IMR-90 (cell line): ENCODE measurements around the gene HDGFL1. TPM values are rescaled to one million over a fixed set of nuclear protein-coding genes. Genes with fewer than 3 reads are reported as not detected.

Experiments
- ATAC-seq: fragments of 200-7000 bp; cut with Tn5 transposase; 2 replicates; pipeline ENCODE4 v1.9.1; 2020; ENCODE audit warnings: low read depth, mild to moderate bottlenecking, moderate library complexity
- BruUV-seq: library from RNA; stranded (reverse); fragments of 400-500 nt; replicated peaks from 2 replicates; lab custom pipeline; 2021; lab: Mats Ljungman, UMichigan
- CTCF ChIA-PET: fragments of 300-600 bp; formaldehyde crosslinking; extraction: SDS; loops from one replicate; lab custom pipeline; 2021; ENCODE audit warnings: antibody characterized with exemption; lab: Yijun Ruan, JAX
- POLR2A ChIA-PET: fragments of 300-600 bp; sonication (Branson Sonifier 250); formaldehyde crosslinking; loops from one replicate; lab custom pipeline; 2022; ENCODE audit warnings: antibody characterized with exemption; ENCODE audit not compliant: unreplicated experiment; lab: Charles Lee
- DNase-seq: peaks from one replicate; pipeline ENCODE4 v3.0.0; 2013
- H2AFZ ChIP-seq: replicated peaks from 2 replicates; pipeline ENCODE3; 2013; ENCODE audit warnings: low read length, mild to moderate bottlenecking; ENCODE audit not compliant: poor library complexity
- H2AK5ac ChIP-seq: 2 replicates; pipeline ENCODE4 v1.6.1; 2013; ENCODE audit warnings: low read depth, low read length, inconsistent platforms
- H2AK9ac ChIP-seq: replicated peaks from 2 replicates; pipeline ENCODE3; 2013; ENCODE audit warnings: mild to moderate bottlenecking, low read depth, low read length, moderate library complexity; ENCODE audit not compliant: poor library complexity
- H2BK120ac ChIP-seq: 2 replicates; pipeline ENCODE4 v1.6.1; 2013; ENCODE audit warnings: low read depth, low read length, inconsistent platforms
- H2BK15ac ChIP-seq: 3 replicates; pipeline ENCODE4 v1.6.1; 2013; ENCODE audit warnings: low read depth, low read length, inconsistent platforms
- H2BK20ac ChIP-seq: 2 replicates; pipeline ENCODE4 v1.6.1; 2013; ENCODE audit warnings: low read depth, mild to moderate bottlenecking, inconsistent platforms, low read length, moderate library complexity
- H2BK5ac ChIP-seq: 2 replicates; pipeline ENCODE4 v1.6.1; 2013; ENCODE audit warnings: mild to moderate bottlenecking, low read depth, low read length, inconsistent platforms; ENCODE audit not compliant: poor library complexity, severe bottlenecking
- H3K14ac ChIP-seq: replicated peaks from 2 replicates; pipeline ENCODE4 v1.6.1; 2013; ENCODE audit warnings: low read depth, low read length, inconsistent platforms
- H3K18ac ChIP-seq: 2 replicates; pipeline ENCODE4 v1.6.1; 2013; ENCODE audit warnings: low read depth, low read length, control low read depth
- H3K23ac ChIP-seq: 2 replicates; pipeline ENCODE4 v1.6.1; 2013; ENCODE audit warnings: low read depth, low read length, inconsistent platforms
- H3K27ac ChIP-seq: 2 replicates; pipeline ENCODE4 v1.5.1; 2013; ENCODE audit warnings: mild to moderate bottlenecking, control low read depth, low read length; ENCODE audit not compliant: insufficient read depth
- H3K27me3 ChIP-seq: 2 replicates; pipeline ENCODE4 v1.6.1; 2013; ENCODE audit warnings: low read length; ENCODE audit not compliant: control insufficient read depth, insufficient read depth
- H3K36me3 ChIP-seq: 2 replicates; pipeline ENCODE4 v1.6.1; 2013; ENCODE audit warnings: low read length, mixed read lengths; ENCODE audit not compliant: control insufficient read depth, insufficient read depth
- H3K4ac ChIP-seq: 2 replicates; pipeline ENCODE4 v1.6.1; 2013; ENCODE audit warnings: low read depth, low read length, inconsistent platforms
- H3K4me1 ChIP-seq: 2 replicates; pipeline ENCODE4 v1.6.1; 2013; ENCODE audit warnings: low read length, mixed read lengths; ENCODE audit not compliant: control insufficient read depth, insufficient read depth
- H3K4me2 ChIP-seq: 2 replicates; pipeline ENCODE4 v1.6.1; 2013; ENCODE audit warnings: low read depth, mild to moderate bottlenecking, control low read depth, low read length, moderate library complexity
- H3K4me3 ChIP-seq: 2 replicates; pipeline ENCODE4 v1.5.1; 2013; ENCODE audit warnings: low read depth, mild to moderate bottlenecking, control low read depth, low read length, moderate library complexity; ENCODE audit not compliant: insufficient read depth
- H3K56ac ChIP-seq: 2 replicates; pipeline ENCODE4 v1.6.1; 2013; ENCODE audit warnings: low read length, inconsistent platforms; ENCODE audit not compliant: insufficient read depth; ENCODE audit errors: extremely low read depth
- H3K79me1 ChIP-seq, 2 experiments: 2 replicates each; pipeline ENCODE4 v1.6.1; 2013; ENCODE audit warnings: low read length in 2 of 2, inconsistent platforms in 1 of 2, low read depth in 1 of 2
- H3K9ac ChIP-seq: 2 replicates; pipeline ENCODE4 v1.6.1; 2013; ENCODE audit warnings: low read depth, low read length, control low read depth
- H3K9me1 ChIP-seq: 2 replicates; pipeline ENCODE4 v1.6.1; 2013; ENCODE audit warnings: low read length, inconsistent platforms; ENCODE audit not compliant: insufficient read depth
- H3K9me3 ChIP-seq: 2 replicates; pipeline ENCODE4 v1.6.1; 2013; ENCODE audit warnings: low read length; ENCODE audit not compliant: control insufficient read depth, insufficient read depth
- H4K20me1 ChIP-seq: 2 replicates; pipeline ENCODE4 v1.6.1; 2013; ENCODE audit warnings: low read length, inconsistent platforms; ENCODE audit not compliant: insufficient read depth
- H4K5ac ChIP-seq: 2 replicates; pipeline ENCODE4 v1.6.1; 2013; ENCODE audit warnings: mild to moderate bottlenecking, low read depth, low read length, control low read depth
- H4K8ac ChIP-seq, 2 experiments: 2 replicates each; pipeline ENCODE4 v1.6.1; 2013; ENCODE audit warnings: low read depth in 2 of 2, low read length in 2 of 2, control low read depth in 1 of 2, inconsistent platforms in 1 of 2
- H4K91ac ChIP-seq: 2 replicates; pipeline ENCODE4 v1.6.1; 2013; ENCODE audit warnings: low read depth, low read length, inconsistent platforms; ENCODE audit not compliant: insufficient read depth
- CEBPB ChIP-seq: IDR thresholded peaks from 2 replicates; pipeline ENCODE4 v1.6.1; 2012; ENCODE audit warnings: low read depth, low read length, improper control_type of control experiment
- FOS ChIP-seq: fragments of 150-350 bp; IDR thresholded peaks from 2 replicates; pipeline ENCODE4 v1.6.1; 2016; ENCODE audit warnings: low read depth, low read length
- MAFK ChIP-seq: IDR thresholded peaks from 2 replicates; pipeline ENCODE4 v1.6.1; 2012; ENCODE audit warnings: low read depth, low read length, improper control_type of control experiment
- MXI1 ChIP-seq: IDR thresholded peaks from 2 replicates; pipeline ENCODE4 v1.6.1; 2012; ENCODE audit warnings: low read depth, mild to moderate bottlenecking, low read length, moderate library complexity, borderline replicate concordance
- NFE2L2 ChIP-seq: fragments of 150-350 bp; IDR thresholded peaks from 2 replicates; pipeline ENCODE4 v1.6.1; 2016; ENCODE audit warnings: low read depth, mild to moderate bottlenecking, low read length
- RCOR1 ChIP-seq: IDR thresholded peaks from 2 replicates; pipeline ENCODE4 v1.6.1; 2012; ENCODE audit warnings: mild to moderate bottlenecking, low read length, improper control_type of control experiment; ENCODE audit not compliant: insufficient replicate concordance
- WGBS, 2 experiments: methylation state at CpG; one replicate each; pipeline versions ENCODE4 v1.1.5 to v1.1.7; 2013; ENCODE audit warnings: missing lambda C conversion rate in 2 of 2; ENCODE audit not compliant: insufficient read length in 1 of 2; ENCODE audit errors: extremely low coverage in 2 of 2; 5-methylcytosine and 5-hydroxymethylcytosine counted together
- dilution Hi-C: fragments of 300-500 bp; cut with HindIII; formaldehyde crosslinking; loops from one replicate; pipeline ENCODE4 v1.14.3; 2018; ENCODE audit warnings: low sequenced_read_pairs; ENCODE audit not compliant: unreplicated experiment
- in situ Hi-C: fragments of 300-500 bp; cut with MboI; formaldehyde crosslinking; loops from 3 replicates; pipeline ENCODE4 v1.14.3; 2019; ENCODE audit warnings: low sequenced_read_pairs, inconsistent platforms, mixed read lengths
- intact Hi-C: fragments of 100-400 bp; cut with micrococcal nuclease; formaldehyde crosslinking; loops from 2 replicates; pipeline ENCODE4 v1.10.0; 2022
- polyA plus RNA-seq, 3 experiments: library from polyadenylated mRNA; depleted of rRNA; stranded (reverse); fragments of >200 nt; gene quantifications; 2 replicates each; pipeline ENCODE4 v1.2.3, GENCODE V29; 2012; ENCODE audit warnings: low replicate concordance in 1 of 3
- total RNA-seq: library from RNA; depleted of rRNA; stranded (reverse); fragments of >200 nt; gene quantifications from 2 replicates; pipeline ENCODE4 v1.2.3, GENCODE V29; 2012
- TF ChIP-seq, protein P1 (sequence below): fragments of 150-350 bp; IDR thresholded peaks from 2 replicates; pipeline ENCODE4 v1.6.1; 2016; ENCODE audit warnings: low read depth, mild to moderate bottlenecking, low read length, moderate library complexity, borderline replicate concordance

HDGFL1 gene
- total and polyA plus RNA-seq, 2 of the 4 experiments (the other 2 are of a cell fraction): not detected

DNA sequence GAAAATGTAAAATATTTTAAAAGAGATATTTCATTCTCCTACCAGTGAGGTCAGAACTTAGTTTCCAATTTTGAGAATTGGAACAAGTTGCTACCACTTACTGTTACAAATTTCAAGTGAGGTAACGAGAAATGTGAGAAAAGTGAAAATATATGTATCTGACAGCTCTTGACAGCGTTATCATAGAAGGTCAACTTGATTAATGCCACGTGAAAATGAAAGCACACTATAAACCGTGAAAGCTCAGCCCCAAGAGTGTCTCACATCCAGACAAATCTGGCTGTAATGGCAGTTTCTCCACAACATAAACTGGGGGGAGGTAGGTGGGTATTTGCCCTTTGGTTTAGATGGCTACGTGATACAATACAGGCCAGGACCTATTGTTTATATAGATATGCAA lies 13.9 kb downstream of the HDGFL1 start:
- Histone ChIP-seq H2BK15ac (no peak overlapping the region), H3K56ac (no peak overlapping the region), H4K5ac (no peak overlapping the region), H2AK5ac (no peak overlapping the region), H3K79me1 (no peaks in the 10 kb centered on the region), H3K14ac (no peak overlapping the region), H3K27ac (no peak overlapping the region), H3K4ac (no peak overlapping the region), H2BK20ac (no peak overlapping the region), H3K4me3 (no peak overlapping the region), H3K23ac (no peak overlapping the region; the same call in 1 of the 2 replicates), H2AFZ (no peak overlapping the region), H3K27me3 (no peaks in the 10 kb centered on the region), H3K9me1 (no peaks in the 10 kb centered on the region), H3K18ac (no peak overlapping the region), H4K91ac (no peak overlapping the region), H3K9me3 (no peaks in the 10 kb centered on the region), H2AK9ac (no peak overlapping the region), H3K4me1 (peaks cover 2% of the 10 kb centered on the region; the same call in 1 of the 2 replicates), H2BK120ac (no peak overlapping the region), H3K9ac (no peak overlapping the region), H2BK5ac (no peak overlapping the region), H3K36me3 (no peaks in the 10 kb centered on the region), H4K20me1 (no peaks in the 10 kb centered on the region), H3K4me2 (no peak overlapping the region), H4K8ac (no peak overlapping the region)
- no peak for DNase-seq
- intact Hi-C loops (no loop called here), in situ Hi-C loops (no loop called here), dilution Hi-C loops (no loop called here)
- TF ChIP-seq NFE2L2 (no peak), MAFK (no peak), CEBPB (no peak), MXI1 (no peak), FOS (no peak), RCOR1 (no peak)
- TF ChIP-seq, protein P1, sequence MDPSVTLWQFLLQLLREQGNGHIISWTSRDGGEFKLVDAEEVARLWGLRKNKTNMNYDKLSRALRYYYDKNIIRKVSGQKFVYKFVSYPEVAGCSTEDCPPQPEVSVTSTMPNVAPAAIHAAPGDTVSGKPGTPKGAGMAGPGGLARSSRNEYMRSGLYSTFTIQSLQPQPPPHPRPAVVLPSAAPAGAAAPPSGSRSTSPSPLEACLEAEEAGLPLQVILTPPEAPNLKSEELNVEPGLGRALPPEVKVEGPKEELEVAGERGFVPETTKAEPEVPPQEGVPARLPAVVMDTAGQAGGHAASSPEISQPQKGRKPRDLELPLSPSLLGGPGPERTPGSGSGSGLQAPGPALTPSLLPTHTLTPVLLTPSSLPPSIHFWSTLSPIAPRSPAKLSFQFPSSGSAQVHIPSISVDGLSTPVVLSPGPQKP: no peak
- CTCF ChIA-PET: interaction anchor here (0.6 kb wide), 1 partner anchor 317 kb away, joined by 4 read pairs; no protein-coding TSS in a partner anchor
- no TSS peak for BruUV-seq
- ATAC-seq: no peak
- POLR2A ChIA-PET: no interaction called here
- WGBS, 2 experiments: no CpG with 5 or more reads among the region's 5 CpGs
